ENCODE data around the gene CD300LB. TPM values are rescaled to one million over a fixed set of nuclear protein-coding genes. Genes with fewer than 3 reads are reported as not detected.

The CD300LB gene
- polyA plus RNA-seq, 3 donors: 88.0 to 102 (median 92.9) TPM

- Histone ChIP-seq H2AFZ (ENCODE audit: insufficient read depth, low read depth, low read length, poor library complexity, severe bottlenecking) (no peak overlapping the region), H3K4me1 (ENCODE audit: control insufficient read depth in 1 of 2, insufficient read depth in 2 of 2, low read length in 2 of 2) (peaks cover 41 to 51% of the 10 kb centered on the region in 2 donors), H4K20me1 (ENCODE audit: insufficient read depth, low read length) (peaks cover 99% of the 10 kb centered on the region), H3K79me2 (ENCODE audit: insufficient read depth, low read length) (peaks cover 81% of the 10 kb centered on the region), H3K27ac (ENCODE audit: low read depth in 1 of 2, low read length in 2 of 2) (no peak overlapping the region), H3K27me3 (ENCODE audit: control insufficient read depth in 2 of 2, insufficient read depth in 2 of 2, low read length in 2 of 2) (no peaks in the 10 kb centered on the region), H3K9me3 (replicated peaks in 1 of 2; ENCODE audit: control insufficient read depth in 1 of 2, insufficient read depth in 1 of 2, low read length in 2 of 2) (peaks cover 10 to 11% of the 10 kb centered on the region in 2 donors), H3K4me3 (replicated peaks in 1 of 3; ENCODE audit: low read depth in 2 of 3, low read length in 3 of 3) (no peak overlapping the region), H3K9ac (ENCODE audit: insufficient read depth, low read length, poor library complexity, severe bottlenecking) (no peak overlapping the region), H3K36me3 (replicated peaks in 1 of 2; ENCODE audit: control insufficient read depth in 1 of 2, insufficient read depth in 2 of 2, low read length in 2 of 2) (peaks cover 70 to 83% of the 10 kb centered on the region in 2 donors), H3K4me2 (replicated peaks; ENCODE audit: extremely low read depth, low read length, poor library complexity, severe bottlenecking) (no peak overlapping the region)
- Mint-ChIP-seq H3K9me3 (peaks cover 11 to 21% (median 13%) of the 10 kb centered on the region in 7 donors), H3K36me3 (peaks cover 77 to 85% of the 10 kb centered on the region in 2 donors), H3K4me1 (peaks cover 44% of the 10 kb centered on the region), H3K4me3 (no peak overlapping the region), H3K27me3 (ENCODE audit: low read depth in 3 of 3) (peaks cover 0 to 2% (median 0%) of the 10 kb centered on the region in 3 donors), H3K27ac (peak overlapping the region in 1 of 7 donors; percentile 42)
- no peak for DNase-seq
- intact Hi-C loops (cut with micrococcal nuclease): no loop called here
- 100% methylated on average over 3 of the region's 4 CpGs for WGBS (ENCODE audit: insufficient coverage)
- TF ChIP-seq, protein P1, sequence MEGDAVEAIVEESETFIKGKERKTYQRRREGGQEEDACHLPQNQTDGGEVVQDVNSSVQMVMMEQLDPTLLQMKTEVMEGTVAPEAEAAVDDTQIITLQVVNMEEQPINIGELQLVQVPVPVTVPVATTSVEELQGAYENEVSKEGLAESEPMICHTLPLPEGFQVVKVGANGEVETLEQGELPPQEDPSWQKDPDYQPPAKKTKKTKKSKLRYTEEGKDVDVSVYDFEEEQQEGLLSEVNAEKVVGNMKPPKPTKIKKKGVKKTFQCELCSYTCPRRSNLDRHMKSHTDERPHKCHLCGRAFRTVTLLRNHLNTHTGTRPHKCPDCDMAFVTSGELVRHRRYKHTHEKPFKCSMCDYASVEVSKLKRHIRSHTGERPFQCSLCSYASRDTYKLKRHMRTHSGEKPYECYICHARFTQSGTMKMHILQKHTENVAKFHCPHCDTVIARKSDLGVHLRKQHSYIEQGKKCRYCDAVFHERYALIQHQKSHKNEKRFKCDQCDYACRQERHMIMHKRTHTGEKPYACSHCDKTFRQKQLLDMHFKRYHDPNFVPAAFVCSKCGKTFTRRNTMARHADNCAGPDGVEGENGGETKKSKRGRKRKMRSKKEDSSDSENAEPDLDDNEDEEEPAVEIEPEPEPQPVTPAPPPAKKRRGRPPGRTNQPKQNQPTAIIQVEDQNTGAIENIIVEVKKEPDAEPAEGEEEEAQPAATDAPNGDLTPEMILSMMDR (IDR thresholded peaks at IDR 0.05): no peak
Measured at GRCh38 chr17:74472890-74473289, 58.4 kb downstream of the CD300LB start.

DNA sequence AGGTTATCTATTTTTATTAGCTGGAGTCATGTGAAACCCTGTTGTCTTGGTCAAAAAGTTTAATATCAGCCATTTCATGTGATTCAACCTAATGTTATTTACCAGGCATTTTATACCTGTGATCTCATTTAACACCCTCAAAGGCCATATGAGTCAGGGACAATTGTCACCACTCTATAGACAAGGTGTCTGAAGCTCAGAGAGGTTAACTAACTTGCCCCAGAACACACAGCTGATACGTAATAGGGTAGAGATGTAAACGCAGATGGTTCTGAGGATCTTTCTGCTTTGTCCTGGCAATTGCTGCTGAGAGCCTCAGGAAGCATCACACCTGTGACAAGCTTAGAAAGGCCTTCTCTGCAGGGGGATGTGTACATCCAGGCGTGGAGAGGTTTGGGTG, 59.9 kb downstream of the CD300LB start:
- Mint-ChIP-seq H3K9me3 (peaks cover 11 to 21% (median 13%) of the 10 kb centered on the region in 7 donors), H3K4me3 (no peak overlapping the region), H3K27ac (peak overlapping the region in 1 of 7 donors; percentile 63), H3K4me1 (peaks cover 35% of the 10 kb centered on the region), H3K27me3 (ENCODE audit: low read depth in 3 of 3) (no peaks in the 10 kb centered on the region), H3K36me3 (peaks cover 69 to 71% of the 10 kb centered on the region in 2 donors)
- H3K4me2 ChIP-seq (replicated peaks; ENCODE audit: extremely low read depth, low read length, poor library complexity, severe bottlenecking): no peak overlapping the region
- H3K9me3 ChIP-seq (replicated peaks in 1 of 2; ENCODE audit: control insufficient read depth in 1 of 2, insufficient read depth in 1 of 2, low read length in 2 of 2): peaks cover 10 to 11% of the 10 kb centered on the region in 2 donors
- H4K20me1 ChIP-seq (ENCODE audit: insufficient read depth, low read length): peaks cover 84% of the 10 kb centered on the region
- DNase-seq: no peak
- H3K79me2 ChIP-seq (ENCODE audit: insufficient read depth, low read length): peaks cover 91% of the 10 kb centered on the region
- WGBS (ENCODE audit: insufficient coverage): 94% methylated on average over 2 of the region's 3 CpGs
- TF ChIP-seq, protein P1 (IDR thresholded peaks at IDR 0.05): no peak
- H3K9ac ChIP-seq (ENCODE audit: insufficient read depth, low read length, poor library complexity, severe bottlenecking): no peak overlapping the region
- peaks cover 26 to 41% of the 10 kb centered on the region in 2 donors for H3K4me1 ChIP-seq (ENCODE audit: control insufficient read depth in 1 of 2, insufficient read depth in 2 of 2, low read length in 2 of 2)
- intact Hi-C loops (cut with micrococcal nuclease): no loop called here
- H3K4me3 ChIP-seq (replicated peaks in 1 of 3; ENCODE audit: low read depth in 2 of 3, low read length in 3 of 3): no peak overlapping the region
- H3K27me3 ChIP-seq (ENCODE audit: control insufficient read depth in 2 of 2, insufficient read depth in 2 of 2, low read length in 2 of 2): no peaks in the 10 kb centered on the region
- peaks cover 57 to 69% of the 10 kb centered on the region in 2 donors for H3K36me3 ChIP-seq (replicated peaks in 1 of 2; ENCODE audit: control insufficient read depth in 1 of 2, insufficient read depth in 2 of 2, low read length in 2 of 2)
- H2AFZ ChIP-seq (ENCODE audit: insufficient read depth, low read depth, low read length, poor library complexity, severe bottlenecking): no peak overlapping the region
- no peak overlapping the region for H3K27ac ChIP-seq (ENCODE audit: low read depth in 1 of 2, low read length in 2 of 2)

Other genes starting within 250 kb of the CD300LB start
- gene KIF19, start 205.2 kb downstream of the CD300LB start, polyA plus RNA-seq: not detected
- not detected for gene BTBD17, start 169.6 kb downstream of the CD300LB start, polyA plus RNA-seq
- gene GPR142, start 164.0 kb downstream of the CD300LB start, polyA plus RNA-seq: not detected
- 1 to 10 TPM in 2 of 3 donors, under 1 TPM in 1; 0.47 to 3.3 (median 1.9) TPM for gene GPRC5C, start 99.4 kb downstream of the CD300LB start, polyA plus RNA-seq
- 100 to 1,000 TPM; 173 to 222 (median 212) TPM for gene CD300A, start 64.8 kb downstream of the CD300LB start, polyA plus RNA-seq
- 100 to 1,000 TPM in 1 of 3 donors, 10 to 100 TPM in 2; 68.3 to 141 (median 93.1) TPM for gene CD300C, start 14.6 kb upstream of the CD300LB start, polyA plus RNA-seq
- gene CD300H, start 36.0 kb upstream of the CD300LB start, polyA plus RNA-seq: 100 to 1,000 TPM in 1 of 3 donors, 10 to 100 TPM in 2; 57.9 to 148 (median 84.7) TPM
- under 1 TPM; 0.33 to 0.50 (median 0.41) TPM for gene CD300LD, start 60.8 kb upstream of the CD300LB start, polyA plus RNA-seq
- gene CD300E, start 92.3 kb upstream of the CD300LB start, polyA plus RNA-seq: 100 to 1,000 TPM in 2 of 3 donors, 10 to 100 TPM in 1; 65.0 to 228 (median 122) TPM
- gene CD300LF, start 181.4 kb upstream of the CD300LB start, polyA plus RNA-seq: 100 to 1,000 TPM; 112 to 184 (median 175) TPM
- 10 to 100 TPM; 26.8 to 40.9 (median 33.1) TPM for gene RAB37, start 205.8 kb upstream of the CD300LB start, polyA plus RNA-seq
- 100 to 1,000 TPM in 2 of 3 donors, 10 to 100 TPM in 1; 79.5 to 149 (median 131) TPM for gene NHERF1, start 217.2 kb upstream of the CD300LB start, polyA plus RNA-seq
- 10 to 100 TPM in 1 of 3 donors, 1 to 10 TPM in 2; 7.1 to 95.6 (median 7.8) TPM for gene NAT9, start 244.9 kb upstream of the CD300LB start, polyA plus RNA-seq